ENCODE data around the gene IMMP2L. TPM values are rescaled to one million over a fixed set of nuclear protein-coding genes. Genes with fewer than 3 reads are reported as not detected.
"Not testable (repeated sequence)": the region's sequence is repeated elsewhere in the genome, so short reads cannot be mapped to it uniquely, and the experiment has no call there.

IMMP2L gene
- total RNA-seq, 2 donors from 2014 or later = 7.3 to 7.7 TPM

GRCh38 chr7:111074071-111074747 is 488.1 kb downstream of the IMMP2L start:
- no peaks in the 10 kb centered on the region for H3K9me3 ChIP-seq
- no peak for DNase-seq (ENCODE audit: low spot score)
- no peaks in the 10 kb centered on the region for H3K27me3 ChIP-seq
- H3K4me1 ChIP-seq = peaks cover 0 to 5% of the 10 kb centered on the region in 2 donors
- H3K27ac ChIP-seq = no peak overlapping the region
- H3K36me3 ChIP-seq = no peaks in the 10 kb centered on the region
- no peak overlapping the region for H3K4me3 ChIP-seq
- no peak for TF ChIP-seq CTCF (IDR thresholded peaks at IDR 0.05)

GRCh38 chr7:111072658-111073057 is 489.6 kb downstream of the IMMP2L start:
- not testable (repeated sequence) for H3K27me3 ChIP-seq; DNase-seq (ENCODE audit: low spot score); H3K36me3 ChIP-seq; H3K4me3 ChIP-seq; H3K9me3 ChIP-seq; H3K27ac ChIP-seq
- peaks cover 0 to 10% of the 10 kb centered on the region in 2 donors for H3K4me1 ChIP-seq

- no peak overlapping the region for H3K27ac ChIP-seq
- no peak for TF ChIP-seq CTCF (IDR thresholded peaks at IDR 0.05)
These were observed 490.7 kb downstream of the IMMP2L start for GRCh38 chr7:111071556-111071955.

GRCh38 chr7:111068618-111069017 is 493.7 kb downstream of the IMMP2L start:
- Histone ChIP-seq H3K27ac (no peak overlapping the region), H3K4me3 (no peak overlapping the region), H3K4me1 (peaks cover 0 to 5% of the 10 kb centered on the region in 2 donors), H3K27me3 (no peaks in the 10 kb centered on the region), H3K9me3 (no peaks in the 10 kb centered on the region), H3K36me3 (no peaks in the 10 kb centered on the region)
- DNase-seq (ENCODE audit: low spot score) = no peak
- TF ChIP-seq CTCF (IDR thresholded peaks at IDR 0.05) = no peak

More at GRCh38 chr7:111071556-111071955, 490.7 kb downstream of the IMMP2L start:
- Histone ChIP-seq H3K4me1 (peaks cover 0 to 10% of the 10 kb centered on the region in 2 donors), H3K27me3 (no peaks in the 10 kb centered on the region), H3K9me3 (no peaks in the 10 kb centered on the region), H3K4me3 (no peak overlapping the region), H3K36me3 (no peaks in the 10 kb centered on the region)
- DNase-seq (ENCODE audit: low spot score) = no peak

GRCh38 chr7:111067682-111068081 is 494.6 kb downstream of the IMMP2L start:
- H3K9me3 ChIP-seq = no peaks in the 10 kb centered on the region

GRCh38 chr7:111067251-111067650 is 495.0 kb downstream of the IMMP2L start:
- no peak for TF ChIP-seq CTCF (IDR thresholded peaks at IDR 0.05)
- no peaks in the 10 kb centered on the region for H3K9me3 ChIP-seq

More at GRCh38 chr7:111067682-111068081, 494.6 kb downstream of the IMMP2L start:
- no peak for DNase-seq (ENCODE audit: low spot score)
- no peak for TF ChIP-seq CTCF (IDR thresholded peaks at IDR 0.05)
- Histone ChIP-seq H3K27ac (no peak overlapping the region), H3K4me3 (no peak overlapping the region), H3K4me1 (peaks cover 0 to 5% of the 10 kb centered on the region in 2 donors), H3K27me3 (no peaks in the 10 kb centered on the region), H3K36me3 (no peaks in the 10 kb centered on the region)

More at GRCh38 chr7:111067251-111067650, 495.0 kb downstream of the IMMP2L start:
- Histone ChIP-seq H3K4me1 (peaks cover 0 to 5% of the 10 kb centered on the region in 2 donors), H3K27ac (no peak overlapping the region), H3K4me3 (no peak overlapping the region), H3K36me3 (no peaks in the 10 kb centered on the region), H3K27me3 (no peaks in the 10 kb centered on the region)
- no peak for DNase-seq (ENCODE audit: low spot score)

All from right atrium auricular region (tissue), 2 donors.